NCI-H2081 treated with DMSO at 0.1 percent for 48 hours (cell line): ENCODE measurements around the gene PRDM7.

Experiments used
- DNase-seq: peaks from one replicate; lab custom pipeline; 2025; lab: John Stamatoyannopoulos, UW

Gene PRDM7

DNA sequence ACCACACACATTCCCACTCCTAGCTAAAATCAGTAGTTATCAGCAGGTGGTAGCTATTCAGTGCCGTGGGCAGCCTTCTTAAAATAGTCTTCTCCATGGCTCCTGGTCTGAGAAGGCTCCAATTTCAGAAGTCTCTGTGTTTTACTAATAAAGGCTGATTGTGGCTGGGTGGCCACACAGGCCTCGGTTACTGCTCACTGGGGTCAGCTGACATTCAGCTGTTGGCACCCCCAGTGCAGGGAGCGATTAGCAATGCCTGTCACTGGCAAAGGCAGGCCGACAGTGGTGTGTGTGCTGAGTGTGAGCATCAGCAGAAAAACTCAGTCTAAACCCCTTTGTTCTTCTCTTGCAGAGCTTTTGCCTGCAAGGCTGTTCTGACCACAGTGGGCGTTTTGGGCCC lies 41.2 kb downstream of the PRDM7 start:
- DNase-seq: no peak

DNA sequence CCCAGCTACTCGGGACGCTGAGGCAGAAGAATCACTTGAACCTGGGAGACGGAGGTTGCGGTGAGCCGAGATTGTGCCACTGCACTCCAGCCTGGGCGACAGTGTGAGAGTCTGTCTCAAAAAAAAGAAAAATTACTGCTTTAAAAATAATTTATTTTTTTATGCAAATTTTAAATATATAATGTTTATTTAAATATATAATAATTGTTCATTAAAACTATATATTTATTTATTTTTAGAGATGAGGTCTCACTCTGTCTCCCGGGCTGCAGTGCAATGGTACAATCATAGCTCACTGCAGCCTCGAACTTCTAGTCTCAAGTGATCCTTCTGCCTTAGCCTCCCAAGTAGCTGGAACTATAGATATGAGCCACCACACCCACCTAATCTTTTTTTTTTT lies 42.6 kb downstream of the PRDM7 start:
- DNase-seq: no peak

DNA sequence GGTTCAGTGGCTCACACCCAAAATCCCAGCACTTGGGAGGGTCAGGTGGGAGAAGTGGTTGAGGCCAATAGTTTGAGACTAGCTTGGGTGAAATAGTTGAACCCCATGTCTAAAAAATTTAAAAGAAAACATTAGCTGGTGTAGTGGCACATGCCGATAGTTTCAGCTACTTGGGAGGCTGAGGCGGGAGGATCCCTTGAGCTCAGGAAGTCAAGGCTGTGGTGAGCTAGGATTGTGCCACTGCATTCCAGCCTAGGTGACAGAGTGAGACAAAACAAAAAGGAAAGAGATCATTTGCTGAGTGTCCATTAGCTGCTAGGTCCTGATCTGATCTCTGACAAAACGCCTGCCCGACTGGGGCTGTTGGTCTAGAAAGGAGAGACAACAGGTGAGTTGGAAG lies 43.7 kb downstream of the PRDM7 start:
- no peak for DNase-seq

DNA sequence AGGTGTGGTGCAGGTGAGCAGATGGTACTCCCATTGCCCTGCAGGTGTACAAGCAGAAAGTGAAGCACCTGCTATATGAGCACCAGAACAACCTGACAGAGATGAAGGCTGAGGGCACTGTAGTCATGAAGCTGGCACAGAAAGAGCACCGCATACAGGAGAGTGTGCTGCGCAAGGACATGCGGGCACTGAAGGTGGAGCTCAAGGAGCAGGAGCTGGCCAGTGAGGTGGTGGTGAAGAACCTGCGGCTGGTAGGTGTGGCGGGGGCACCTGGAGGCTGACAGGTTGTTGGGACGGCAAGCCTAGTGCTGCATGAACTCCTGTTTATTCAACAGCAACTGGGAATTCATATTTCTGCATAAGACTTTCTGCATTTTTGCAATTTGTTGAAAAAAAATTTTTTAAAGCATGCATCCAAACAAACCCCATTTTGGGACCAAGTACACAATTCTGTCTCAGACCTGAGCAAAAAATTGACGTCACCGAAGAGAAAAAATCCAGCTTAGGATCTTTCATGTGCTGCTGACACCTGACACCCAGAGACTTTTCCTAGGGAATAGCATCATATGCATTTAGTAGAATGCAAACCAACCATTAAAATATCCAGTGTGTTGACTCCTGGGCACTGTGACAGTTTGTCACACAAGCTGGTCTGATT lies 44.3 kb downstream of the PRDM7 start:
- DNase-seq: no peak

DNA sequence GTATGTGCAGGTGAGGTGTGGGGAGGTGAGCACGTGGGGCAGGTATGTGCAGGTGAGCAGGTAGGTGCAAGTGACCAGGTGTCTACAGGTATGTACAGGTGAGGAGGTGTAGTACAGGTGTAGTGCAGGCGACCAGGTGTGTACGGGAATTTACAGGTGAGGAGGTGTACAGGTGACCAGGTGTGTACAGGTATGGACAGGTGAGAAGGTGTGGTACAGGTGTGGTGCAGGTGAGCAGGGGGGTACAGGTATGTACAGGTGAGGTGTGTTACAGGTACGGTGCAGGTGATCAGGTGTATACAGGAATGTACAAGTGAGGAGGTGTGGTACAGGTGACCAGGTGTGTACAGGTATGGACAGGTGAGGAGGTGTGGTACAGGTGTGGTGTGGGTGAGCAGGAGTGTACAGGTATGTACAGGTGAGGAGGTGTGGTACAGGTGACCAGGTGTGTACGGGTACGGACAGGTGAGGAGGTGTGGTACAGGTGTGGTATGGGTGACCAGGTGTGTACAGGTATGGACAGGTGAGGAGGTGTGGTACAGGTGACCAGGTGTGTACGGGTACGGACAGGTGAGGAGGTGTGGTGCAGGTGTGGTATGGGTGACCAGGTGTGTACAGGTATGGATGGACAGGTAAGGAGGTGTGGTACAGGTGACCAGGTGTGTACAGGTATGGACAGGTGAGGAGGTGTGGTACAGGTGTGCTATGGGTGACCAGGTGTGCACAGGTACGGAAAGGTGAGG lies 45.0 kb downstream of the PRDM7 start:
- DNase-seq: no peak

DNA sequence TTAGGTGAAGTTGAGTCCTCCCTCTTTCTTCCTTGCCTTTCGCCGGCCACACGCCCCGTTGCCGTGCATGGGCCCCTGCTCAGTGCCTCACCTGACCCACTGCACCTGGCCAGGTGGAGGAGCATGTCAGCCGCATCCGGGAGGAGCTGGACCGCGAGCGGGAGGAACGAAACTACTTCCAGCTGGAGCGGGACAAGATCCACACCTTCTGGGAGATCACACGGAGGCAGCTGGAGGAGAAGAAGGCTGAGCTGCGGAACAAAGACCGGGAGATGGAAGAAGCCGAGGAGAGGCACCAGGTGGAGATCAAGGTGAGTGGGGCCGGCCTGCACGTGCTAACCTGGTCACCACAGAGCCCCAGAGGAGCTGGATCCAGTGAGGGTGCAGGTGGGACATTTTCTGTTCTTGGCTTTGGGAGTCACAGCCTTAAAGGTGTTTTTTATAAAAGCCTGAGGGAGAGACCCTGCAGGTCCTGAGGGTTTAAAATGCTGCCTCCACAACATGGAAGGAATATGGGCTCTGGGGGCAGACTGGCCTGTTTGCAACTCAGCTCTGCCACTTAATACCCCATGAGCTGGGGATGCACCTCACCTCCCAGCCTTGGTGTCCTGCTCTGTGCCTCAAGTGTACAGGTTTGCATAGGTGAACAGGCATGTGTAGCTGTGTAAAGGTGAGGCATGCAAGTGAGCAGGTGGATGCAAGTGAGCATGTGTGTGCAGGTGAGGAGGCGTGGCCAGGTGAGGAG lies 45.8 kb downstream of the PRDM7 start:
- DNase-seq: no peak

DNA sequence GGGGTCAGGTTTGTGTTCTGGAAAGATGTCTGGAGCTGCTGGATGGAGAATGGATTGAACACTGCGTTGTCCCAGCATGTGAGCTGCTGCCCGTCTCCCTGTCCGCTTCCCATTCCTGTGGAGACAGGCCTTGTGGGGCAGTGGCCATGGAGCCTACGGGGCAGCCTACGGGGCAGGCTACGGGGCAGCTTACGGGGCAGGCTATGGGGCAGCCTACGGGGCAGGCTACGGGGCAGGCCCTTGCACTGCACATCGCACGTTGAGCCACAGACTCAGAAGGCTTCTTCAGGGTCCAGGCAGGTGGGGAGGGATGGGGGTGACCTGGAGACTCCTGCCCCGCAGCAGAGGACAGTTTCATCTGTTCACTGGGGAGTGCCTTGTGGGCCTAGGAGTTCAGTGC lies 48.1 kb downstream of the PRDM7 start:
- DNase-seq: no peak

DNA sequence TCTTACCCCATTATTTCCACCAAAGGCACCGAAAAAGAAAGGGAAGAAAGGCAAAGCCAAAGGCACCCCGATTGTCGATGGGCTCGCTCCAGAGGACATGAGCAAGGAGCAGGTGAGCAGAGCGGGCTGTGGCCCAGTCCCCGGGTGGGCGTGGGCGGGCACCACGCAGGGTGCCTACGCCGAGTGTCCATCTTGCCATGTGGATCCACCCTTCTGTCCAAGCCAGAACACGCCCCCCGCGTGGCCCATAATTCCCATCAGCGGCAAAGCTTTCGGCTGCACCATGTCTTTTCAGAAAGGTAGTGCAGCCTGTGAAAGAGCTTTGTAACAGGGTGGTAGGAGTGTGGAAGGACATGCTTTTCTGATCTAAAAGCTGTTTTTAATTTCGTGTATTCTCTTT lies 49.5 kb downstream of the PRDM7 start:
- DNase-seq: no peak

DNA sequence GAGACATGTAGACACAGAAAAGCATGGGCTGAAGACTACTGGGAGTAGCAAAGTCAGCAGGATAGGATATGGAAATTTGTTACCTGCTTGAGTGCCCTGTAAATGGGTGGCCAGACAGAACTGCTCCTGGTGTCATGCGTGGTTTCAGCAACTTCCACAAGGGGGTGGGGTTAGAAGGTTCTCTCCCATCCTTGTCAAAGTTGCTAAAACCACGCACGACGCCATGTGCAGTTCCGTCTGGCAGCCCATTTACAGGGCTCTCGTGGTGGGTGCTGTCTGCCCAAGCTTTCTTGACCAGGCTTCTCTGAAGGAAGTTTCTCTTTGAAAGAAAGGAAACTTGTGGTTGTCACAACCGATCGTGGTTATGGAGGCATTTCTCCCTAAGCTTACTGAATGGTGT lies 51.0 kb downstream of the PRDM7 start:
- no peak for DNase-seq

DNA sequence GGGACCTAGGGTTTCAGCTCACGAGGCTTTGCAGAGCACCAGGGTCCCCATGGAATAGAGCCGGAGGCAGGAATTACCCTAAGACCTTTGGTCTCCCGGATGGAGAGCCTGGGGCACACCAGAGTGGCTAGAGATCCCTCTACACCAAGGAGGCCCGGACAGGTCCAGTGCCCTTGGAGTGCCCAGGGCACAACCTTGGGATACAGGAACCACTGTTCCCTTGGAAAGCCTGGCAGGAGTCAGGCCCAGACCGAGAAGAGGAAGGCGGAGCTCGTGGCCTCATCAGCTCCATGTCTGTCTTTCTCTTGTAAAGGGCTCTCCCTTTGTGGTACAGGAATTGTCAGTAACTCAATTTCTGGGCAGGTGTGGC lies 54.1 kb downstream of the PRDM7 start:
- DNase-seq: no peak

DNA sequence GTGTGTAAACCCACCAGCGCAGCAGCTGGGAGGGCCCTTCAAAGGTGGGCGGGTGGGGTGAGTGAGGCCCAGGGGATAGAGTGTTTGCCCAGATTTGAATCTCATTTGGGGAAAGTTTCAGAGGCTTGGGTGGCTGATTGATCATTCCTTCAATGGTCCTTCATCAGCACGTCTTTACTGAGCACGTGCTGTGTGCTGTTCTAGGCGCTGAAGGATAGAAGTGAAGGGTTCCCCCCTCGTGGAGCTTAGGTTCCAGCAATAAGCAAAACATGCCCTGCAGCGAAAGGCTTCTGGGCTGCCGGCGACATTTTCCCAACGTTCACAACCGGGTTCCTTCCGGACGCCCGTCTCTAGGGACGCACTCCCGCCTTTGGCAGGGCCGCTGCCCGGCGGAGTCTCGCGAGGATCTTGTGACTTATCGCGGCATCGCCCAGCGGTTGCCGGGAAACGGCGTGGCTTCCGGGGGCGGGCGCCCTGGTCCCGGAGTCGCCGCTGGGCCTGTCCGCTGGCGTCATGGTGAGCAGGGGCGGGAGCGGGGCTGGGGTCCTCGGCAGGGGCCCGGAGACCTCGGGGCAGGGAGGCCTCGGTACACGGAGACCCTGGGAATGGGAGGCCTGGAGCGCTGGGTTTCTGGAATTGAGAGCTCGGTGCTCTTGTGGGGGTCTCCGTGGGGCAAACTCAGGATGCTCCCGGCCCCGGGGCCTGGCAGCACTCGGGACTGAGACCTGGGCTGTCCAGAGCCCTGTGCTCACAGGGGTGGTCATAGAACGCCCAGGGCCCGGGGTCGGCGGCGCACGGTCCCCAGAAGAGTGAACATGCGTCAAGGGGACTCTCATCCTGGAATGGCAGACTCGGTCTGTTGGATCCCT lies 54.7 kb downstream of the PRDM7 start:
- peak; percentile 49 for DNase-seq

DNA sequence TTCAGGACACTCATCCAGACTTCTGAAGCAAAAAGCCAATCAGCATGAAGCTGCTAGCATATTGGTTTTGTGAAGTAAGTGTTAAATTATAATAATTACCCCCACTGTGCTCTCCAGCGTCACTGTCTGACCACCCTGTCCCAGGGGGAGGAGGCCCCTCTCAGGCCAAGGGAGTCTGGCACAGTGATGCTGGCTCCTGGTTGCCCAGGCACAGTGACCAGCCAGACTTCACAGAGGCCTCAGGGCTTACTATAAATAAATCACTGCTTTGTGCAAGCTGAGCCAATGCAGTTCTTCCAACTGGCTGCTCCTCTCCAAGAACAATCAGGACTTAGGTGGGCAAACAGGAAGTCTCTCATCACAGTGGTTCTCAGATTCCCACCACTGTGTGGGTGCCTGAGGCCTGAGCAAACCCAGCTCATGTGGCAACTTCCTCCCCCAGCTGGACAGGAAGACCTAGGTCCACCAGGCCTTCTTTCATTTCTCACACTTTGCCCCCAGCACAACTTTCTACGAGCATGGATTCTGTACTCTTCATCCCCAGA lies 56.2 kb downstream of the PRDM7 start:
- DNase-seq: peak; percentile 26

DNA sequence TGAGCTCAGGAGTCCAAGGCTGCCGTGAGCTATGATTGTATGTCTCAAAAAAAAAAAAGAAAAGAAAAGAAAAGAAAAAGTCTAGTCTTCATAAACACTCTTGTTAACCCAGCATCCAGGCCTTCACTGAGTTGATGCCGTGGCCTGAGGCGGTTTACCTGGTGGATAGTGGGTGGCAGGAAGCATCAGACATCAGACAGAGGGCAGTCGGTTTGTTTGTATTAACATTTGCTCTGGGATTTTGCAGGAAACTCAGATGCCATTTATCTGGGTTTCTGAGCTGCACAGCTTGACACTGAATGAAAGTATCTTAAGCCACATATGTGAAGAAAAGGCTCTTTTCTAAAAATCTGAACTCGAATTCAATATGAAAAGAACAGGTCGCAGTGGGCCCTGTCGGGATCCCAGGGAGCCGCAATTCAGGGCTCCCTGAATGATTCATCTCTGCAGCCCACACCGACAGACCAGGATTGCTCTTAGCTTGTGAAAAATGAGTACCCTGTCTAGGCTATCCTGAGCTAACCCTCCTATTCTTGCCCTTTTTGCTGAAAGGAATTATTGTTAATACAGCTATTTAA lies 56.8 kb downstream of the PRDM7 start:
- DNase-seq: no peak

DNA sequence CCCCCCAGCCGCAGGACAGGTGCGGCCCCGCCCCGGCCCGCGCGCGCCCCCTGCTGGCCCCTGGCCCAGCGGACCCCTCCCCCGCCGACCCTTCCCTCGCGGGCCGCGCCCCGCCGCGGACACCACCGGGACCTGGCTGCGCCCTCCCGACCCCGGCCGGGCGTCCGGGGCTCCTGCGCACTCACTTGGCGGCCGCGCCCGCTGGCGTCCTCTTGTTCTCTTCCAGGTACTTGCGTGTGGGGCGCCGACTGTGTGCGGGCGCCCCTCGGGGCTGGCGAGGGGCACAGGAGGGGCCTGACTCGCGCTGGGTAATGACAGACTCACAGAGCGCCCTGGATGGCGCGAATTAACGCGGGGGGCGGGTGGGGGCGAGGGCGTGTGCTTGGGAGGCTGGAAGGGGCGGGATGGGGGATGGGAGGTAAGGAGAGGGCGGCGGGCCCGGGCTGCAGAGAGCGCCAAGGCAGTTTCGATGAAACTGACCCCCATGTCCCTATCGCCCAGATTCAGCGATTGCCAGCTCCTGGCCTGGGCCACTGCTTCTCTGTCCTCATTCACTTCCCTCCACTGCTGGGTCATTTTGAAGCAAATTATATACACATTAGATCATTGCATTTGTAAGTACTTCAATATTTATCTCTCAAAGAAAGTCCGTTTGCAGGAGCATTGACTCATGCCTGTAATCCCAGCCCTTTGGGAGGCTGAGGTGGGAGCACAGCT lies 57.4 kb downstream of the PRDM7 start:
- DNase-seq: no peak

DNA sequence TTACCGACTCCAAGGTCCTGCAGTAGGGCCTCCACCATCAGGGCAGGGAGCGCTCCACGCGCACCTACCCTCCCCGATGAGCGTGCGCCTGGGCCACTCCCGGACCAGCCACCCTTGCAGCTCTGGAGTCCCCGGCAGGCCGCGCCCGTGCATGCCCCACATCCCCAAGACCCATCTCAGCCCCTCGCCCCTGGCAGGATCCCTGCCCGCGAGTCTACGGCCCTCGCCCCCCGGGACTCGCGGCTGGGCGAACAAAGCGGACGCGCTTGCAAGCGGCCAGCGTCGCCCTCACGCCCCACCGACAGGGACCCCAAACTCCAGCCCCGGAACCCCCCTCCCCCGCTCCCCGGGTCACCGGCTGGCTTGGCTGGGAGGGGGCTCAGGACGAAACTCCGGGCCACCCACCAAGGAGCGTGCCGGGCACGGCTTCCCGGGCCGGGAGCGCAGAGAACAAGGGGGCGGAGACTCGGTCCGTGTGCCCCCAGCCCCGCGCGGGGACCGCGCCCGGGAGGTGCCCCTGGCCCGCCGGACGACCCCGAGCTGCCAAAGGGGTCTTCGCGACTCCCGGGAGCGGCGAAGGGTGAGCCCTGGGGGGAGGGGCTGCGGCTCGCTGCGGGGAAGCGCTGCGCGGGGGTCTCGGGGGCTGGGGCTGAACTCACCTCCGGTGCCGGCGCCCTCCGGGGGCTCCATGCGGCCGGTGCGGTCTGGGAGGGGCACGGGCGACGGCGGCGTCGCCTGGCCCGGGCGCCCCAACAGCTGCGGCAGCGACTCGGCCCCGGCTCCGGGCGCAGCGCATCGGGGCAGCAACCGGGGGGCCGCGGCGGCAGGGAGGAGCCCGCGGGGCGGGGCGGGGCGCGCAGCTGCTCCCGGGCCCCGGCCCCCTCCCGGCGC lies 58.2 kb downstream of the PRDM7 start, which contains the start of gene DBNDD1:
TSS of gene DBNDD1 (minus strand) at position 805 of the 891 bp plus-strand sequence. CDS start at position 690, 115 bp downstream.
- DNase-seq: no peak

DNA sequence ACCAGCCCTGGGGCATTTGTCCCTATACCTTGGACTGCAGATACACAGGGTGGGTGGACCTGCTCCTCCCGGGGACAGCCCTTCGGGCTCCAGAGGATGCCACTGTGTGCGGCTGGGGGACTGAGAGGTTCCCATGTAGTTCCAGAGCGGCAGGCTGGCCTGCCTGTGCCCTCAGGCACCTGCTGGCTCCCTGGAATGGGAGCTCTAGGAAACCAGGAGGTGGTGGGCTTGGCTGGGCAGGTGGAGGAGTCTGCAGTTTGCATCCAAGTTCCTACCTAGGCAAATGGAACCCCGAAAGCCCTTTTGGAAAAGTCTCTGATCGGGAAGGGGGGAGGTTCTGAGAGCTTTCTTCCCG lies 58.9 kb downstream of the PRDM7 start:
- no peak for DNase-seq

DNA sequence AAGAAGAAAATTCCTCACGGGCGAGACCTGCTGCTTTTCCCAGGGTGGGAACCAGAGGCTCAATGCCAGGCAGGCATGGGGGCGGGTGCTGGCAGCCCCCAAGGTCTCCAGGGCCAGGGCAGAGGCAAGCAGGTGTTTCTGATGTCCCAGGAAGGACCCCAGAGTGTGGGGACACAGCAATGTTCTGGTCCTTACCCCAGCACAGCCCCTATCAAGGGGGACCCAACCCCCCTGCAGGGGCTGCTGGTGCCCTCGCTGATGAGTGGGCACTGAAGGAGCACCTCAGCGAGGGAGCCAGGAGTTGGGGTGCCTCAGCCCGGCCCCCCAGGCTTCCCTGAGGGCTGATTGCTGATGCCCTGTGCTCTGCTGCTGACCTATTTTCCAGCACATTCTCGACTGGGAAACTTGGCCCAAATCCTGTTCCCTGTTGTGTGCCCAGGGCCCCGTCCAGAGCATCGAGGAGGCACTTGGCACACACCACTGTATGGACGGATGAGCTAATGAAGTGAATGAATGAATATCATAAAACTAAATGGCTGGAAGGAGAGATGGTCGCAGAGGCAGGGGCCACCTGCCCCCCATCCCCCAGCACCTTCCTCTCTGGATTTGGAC lies 60.7 kb downstream of the PRDM7 start:
- no peak for DNase-seq

DNA sequence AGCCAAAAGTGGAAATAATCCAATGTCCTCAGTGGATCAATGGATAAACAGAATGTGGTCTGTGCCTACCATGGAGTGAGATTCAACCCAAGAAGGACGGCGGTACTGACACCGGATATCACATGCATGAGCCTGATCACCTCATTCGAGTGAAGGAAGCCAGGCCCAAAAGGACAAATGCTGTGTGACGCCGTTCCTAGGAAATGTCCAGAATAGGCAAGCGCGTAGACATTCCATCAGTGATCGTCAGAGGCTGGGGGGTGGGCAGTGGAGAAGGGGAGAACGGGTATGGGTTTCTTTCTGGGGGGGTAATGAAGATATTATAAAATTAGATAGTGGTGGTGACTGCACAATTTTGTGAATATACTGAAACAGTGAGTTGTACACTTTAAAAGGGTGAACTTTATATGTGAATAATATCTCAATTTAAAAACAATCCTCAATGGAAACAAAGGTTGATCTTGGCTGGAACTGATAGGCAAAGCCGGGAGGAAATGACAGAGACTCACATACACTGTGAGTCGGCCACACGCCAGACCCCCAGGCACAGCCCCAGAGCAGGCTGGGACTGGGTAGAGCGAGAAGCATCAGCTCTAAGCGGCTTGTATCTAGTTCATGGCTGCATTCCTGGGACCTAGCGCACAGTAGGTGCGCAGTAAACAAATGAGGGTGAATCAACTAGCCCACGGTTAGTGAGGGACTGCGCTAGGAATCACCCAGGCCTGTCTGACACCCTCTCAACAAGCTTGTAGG lies 61.4 kb downstream of the PRDM7 start:
- no peak for DNase-seq
